Calu3 (cell line): ENCODE results near the gene CCSER1. TPM values are rescaled to one million over a fixed set of nuclear protein-coding genes. Genes with fewer than 3 reads are reported as not detected.
"Not testable (repeated sequence)": the region's sequence is repeated elsewhere in the genome, so short reads cannot be mapped to it uniquely, and the experiment has no call there.

Source experiments
- BruUV-seq: library from RNA; stranded (reverse); fragments of 400-500 nt; replicated peaks from 2 replicates; lab custom pipeline; 2021; lab: Mats Ljungman, UMichigan
- CTCF ChIA-PET: fragments of 300-600 bp; sonication (Branson Sonifier 250); formaldehyde crosslinking; loops from one replicate; lab custom pipeline; 2022; ENCODE audit warnings: antibody characterized with exemption; lab: Charles Lee
- DNase-seq: peaks from one replicate; pipeline ENCODE4 v3.0.0; 2022
- H3K27ac Mint-ChIP-seq: one replicate; pipeline ENCODE4 v1.8.0; 2022; ENCODE audit warnings: mixed read lengths; ENCODE audit not compliant: unreplicated experiment
- H3K27me3 Mint-ChIP-seq: one replicate; pipeline ENCODE4 v1.8.0; 2022; ENCODE audit warnings: mixed read lengths; ENCODE audit not compliant: unreplicated experiment
- H3K36me3 Mint-ChIP-seq: one replicate; pipeline ENCODE4 v1.8.0; 2022; ENCODE audit warnings: mild to moderate bottlenecking, moderate library complexity, mixed read lengths; ENCODE audit not compliant: insufficient read depth, unreplicated experiment
- H3K4me1 Mint-ChIP-seq: one replicate; pipeline ENCODE4 v1.8.0; 2022; ENCODE audit warnings: mild to moderate bottlenecking, low read depth, mixed read lengths; ENCODE audit not compliant: unreplicated experiment
- H3K4me3 Mint-ChIP-seq: one replicate; pipeline ENCODE4 v1.8.0; 2022; ENCODE audit warnings: mild to moderate bottlenecking, low read depth, moderate library complexity, mixed read lengths; ENCODE audit not compliant: unreplicated experiment
- H3K9me3 Mint-ChIP-seq: one replicate; pipeline ENCODE4 v1.8.0; 2022; ENCODE audit warnings: low read depth, mixed read lengths; ENCODE audit not compliant: unreplicated experiment
- CTCF ChIP-seq: fragments of 200-600 bp; IDR thresholded peaks from one replicate; pipeline ENCODE4 v1.8.0; 2022; ENCODE audit warnings: antibody characterized with exemption; ENCODE audit not compliant: unreplicated experiment
- intact Hi-C: fragments of 100-400 bp; cut with micrococcal nuclease; formaldehyde crosslinking; loops from one replicate; pipeline ENCODE4 v1.10.0; 2022; ENCODE audit not compliant: unreplicated experiment
- total RNA-seq: library from RNA; stranded (reverse); gene quantifications from 2 replicates; pipeline ENCODE4 v1.2.3, GENCODE V29; 2022

Gene CCSER1
- total RNA-seq, 1 experiment from 2014 or later: 6.2 TPM

DNA sequence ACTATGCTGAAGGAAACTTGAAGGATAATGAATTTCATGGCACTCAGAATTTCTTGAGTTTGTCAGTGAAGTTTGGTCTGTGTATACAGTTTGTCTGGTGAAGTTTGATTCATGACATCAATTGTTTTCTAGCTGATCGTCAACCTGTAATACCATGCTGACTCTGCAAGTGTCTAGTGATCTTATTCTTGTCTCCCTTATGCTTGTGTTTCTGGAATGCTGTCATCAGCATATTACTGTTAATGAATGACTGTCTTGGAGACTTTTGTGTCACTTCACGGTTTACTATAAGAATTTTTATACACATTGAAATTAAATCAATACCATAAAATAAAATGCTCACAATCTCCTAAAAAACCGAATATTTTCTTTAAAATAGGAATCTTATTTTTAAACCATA is 779.0 kb downstream of the CCSER1 start:
- H3K27ac Mint-ChIP-seq: no peak overlapping the region
- no peak for TF ChIP-seq CTCF
- no peaks in the 10 kb centered on the region for H3K27me3 Mint-ChIP-seq
- CTCF ChIA-PET: no interaction called here
- intact Hi-C loops: no loop called here
- no TSS peak for BruUV-seq
- H3K4me1 Mint-ChIP-seq: peaks cover 20% of the 10 kb centered on the region
- H3K9me3 Mint-ChIP-seq: no peaks in the 10 kb centered on the region
- no peak overlapping the region for H3K4me3 Mint-ChIP-seq
- no peak for DNase-seq
- no peaks in the 10 kb centered on the region for H3K36me3 Mint-ChIP-seq

DNA sequence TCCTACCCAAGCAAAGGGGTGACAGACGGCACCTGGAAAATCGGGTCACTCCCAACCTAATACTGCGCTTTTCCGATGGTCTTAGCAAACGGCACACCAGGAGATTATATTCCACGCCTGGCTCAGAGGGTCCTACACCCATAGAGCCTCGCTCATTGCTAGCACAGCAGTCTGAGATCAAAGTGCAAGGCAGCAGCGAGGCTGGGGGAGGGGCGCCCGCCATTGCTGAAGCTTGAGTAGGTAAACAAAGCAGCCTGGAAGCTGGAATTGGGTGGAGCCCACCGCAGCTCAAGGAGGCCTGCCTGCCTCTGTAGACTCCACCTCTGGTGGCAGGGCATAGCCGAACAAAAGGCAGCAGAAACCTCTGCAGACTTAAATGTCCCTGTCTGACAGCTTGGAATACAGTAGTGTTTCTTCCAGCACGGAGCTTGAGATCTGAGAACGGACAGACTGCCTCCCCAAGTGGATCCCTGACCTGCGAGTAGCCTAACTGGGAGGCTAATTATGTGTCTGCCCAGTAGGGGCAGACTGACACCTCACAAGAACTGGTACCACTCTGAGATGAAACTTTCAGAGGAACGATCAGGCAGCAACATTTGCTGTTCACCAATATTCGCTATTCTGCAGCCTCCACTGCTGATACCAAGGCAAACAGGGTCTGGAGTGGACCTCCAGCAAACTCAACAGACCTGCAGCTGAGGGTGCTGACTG is 784.7 kb downstream of the CCSER1 start:
- CTCF ChIA-PET: not testable (repeated sequence)

GRCh38 chr4:90922174-90922573 is 795.0 kb downstream of the CCSER1 start:
- H3K4me3 Mint-ChIP-seq: no peak overlapping the region
- no peaks in the 10 kb centered on the region for H3K9me3 Mint-ChIP-seq
- H3K36me3 Mint-ChIP-seq: no peaks in the 10 kb centered on the region
- no TSS peak for BruUV-seq
- H3K27me3 Mint-ChIP-seq: no peaks in the 10 kb centered on the region
- TF ChIP-seq CTCF: no peak
- no peaks in the 10 kb centered on the region for H3K4me1 Mint-ChIP-seq
- H3K27ac Mint-ChIP-seq: no peak overlapping the region
- CTCF ChIA-PET: no interaction called here
- intact Hi-C loops: no loop called here
- DNase-seq: no peak

More for the DNA sequence above, 784.7 kb downstream of the CCSER1 start:
- DNase-seq, H3K27me3 Mint-ChIP-seq, H3K27ac Mint-ChIP-seq, intact Hi-C loops, H3K9me3 Mint-ChIP-seq, H3K4me1 Mint-ChIP-seq, BruUV-seq, H3K36me3 Mint-ChIP-seq, H3K4me3 Mint-ChIP-seq: not testable (repeated sequence)

GRCh38 chr4:90926957-90927356 is 799.8 kb downstream of the CCSER1 start:
- DNase-seq: no peak
- Mint-ChIP-seq H3K4me3 (no peak overlapping the region), H3K4me1 (no peaks in the 10 kb centered on the region), H3K9me3 (no peaks in the 10 kb centered on the region), H3K27ac (no peak overlapping the region), H3K27me3 (no peaks in the 10 kb centered on the region), H3K36me3 (no peaks in the 10 kb centered on the region)
- CTCF ChIA-PET: no interaction called here
- TF ChIP-seq CTCF: no peak
- intact Hi-C loops: no loop called here
- BruUV-seq: no TSS peak

- no peaks in the 10 kb centered on the region for H3K36me3 Mint-ChIP-seq
- intact Hi-C loops: no loop called here
- CTCF ChIA-PET: no interaction called here
Observed at GRCh38 chr4:90943311-90943710, 816.1 kb downstream of the CCSER1 start.

More at GRCh38 chr4:90943311-90943710, 816.1 kb downstream of the CCSER1 start:
- Mint-ChIP-seq H3K27ac (no peak overlapping the region), H3K27me3 (no peaks in the 10 kb centered on the region), H3K4me3 (no peak overlapping the region), H3K9me3 (no peaks in the 10 kb centered on the region), H3K4me1 (no peaks in the 10 kb centered on the region)
- no TSS peak for BruUV-seq
- no peak for TF ChIP-seq CTCF
- DNase-seq: no peak
